GM18511 (cell line): ENCODE measurements around the gene CPSF6.

Source experiments
- ATAC-seq: cut with Tn5 transposase; IDR thresholded peaks from one replicate; pipeline ENCODE4 v1.9.1; 2021; ENCODE audit warnings: mild to moderate bottlenecking, moderate library complexity; ENCODE audit not compliant: unreplicated experiment

CPSF6 gene

GRCh38 chr12:69318225-69318624 lies 78.9 kb downstream of the CPSF6 start:
- ATAC-seq, result no peak

- no peak for ATAC-seq
These were observed 82.0 kb downstream of the CPSF6 start for GRCh38 chr12:69321351-69321750.
